GM18507 (cell line): ENCODE results near the gene TMEM130.
"Not testable (repeated sequence)": the region's sequence is repeated elsewhere in the genome, so short reads cannot be mapped to it uniquely, and the experiment has no call there.

Experiments used
- DNase-seq: peaks from one replicate; pipeline ENCODE4 v3.0.0; 2011; ENCODE audit warnings: low read depth; ENCODE audit not compliant: insufficient read length; ENCODE audit errors: extremely low spot score
- FAIRE-seq: peaks from 2 replicates; lab custom pipeline; 2011; peaks lifted over from hg19 to GRCh38; lab: Jason Lieb, UNC

The TMEM130 gene

GRCh38 chr7:98878365-98879197, 8.8 kb upstream of the TMEM130 start, which contains the start of gene TRRAP:
Gene TRRAP (plus strand): TSS chr7:98878532. CDS start chr7:98881151, 2,619 bp downstream.
- FAIRE-seq, result peak; percentile 72
- peak; percentile 65 for DNase-seq

GRCh38 chr7:98877692-98878364, 8.0 kb upstream of the TMEM130 start:
- FAIRE-seq (no peak), DNase-seq (no peak)

- DNase-seq, result no peak
- FAIRE-seq, result no peak
Measured at GRCh38 chr7:98877146-98877545, 7.3 kb upstream of the TMEM130 start.

- DNase-seq (no peak), FAIRE-seq (no peak)
Measured at GRCh38 chr7:98875501-98875900, 5.7 kb upstream of the TMEM130 start.

GRCh38 chr7:98874942-98875341, 5.1 kb upstream of the TMEM130 start:
- FAIRE-seq (no peak), DNase-seq (no peak)

- not testable (repeated sequence) for FAIRE-seq, DNase-seq
Measured at GRCh38 chr7:98873610-98874009, 3.8 kb upstream of the TMEM130 start.

GRCh38 chr7:98872328-98872924, 2.6 kb upstream of the TMEM130 start:
- FAIRE-seq, result no peak

GRCh38 chr7:98870807-98871491, 1.1 kb upstream of the TMEM130 start:
- FAIRE-seq (no peak), DNase-seq (no peak)

More at GRCh38 chr7:98872328-98872924, 2.6 kb upstream of the TMEM130 start:
- no peak for DNase-seq

GRCh38 chr7:98870121-98870651, 372 bp upstream of the TMEM130 start:
- FAIRE-seq (peak; percentile 65), DNase-seq (peak; percentile 70)

- FAIRE-seq (no peak), DNase-seq (no peak)
Measured at GRCh38 chr7:98869027-98869596, 702 bp downstream of the TMEM130 start.

- no peak for FAIRE-seq
- DNase-seq, result no peak
Measured at GRCh38 chr7:98868450-98868849, 1.4 kb downstream of the TMEM130 start.

- FAIRE-seq (no peak), DNase-seq (no peak)
Measured at GRCh38 chr7:98866765-98867164, 3.0 kb downstream of the TMEM130 start.

- DNase-seq (no peak), FAIRE-seq (no peak)
Measured at GRCh38 chr7:98866351-98866750, 3.5 kb downstream of the TMEM130 start.

- DNase-seq, result no peak
- no peak for FAIRE-seq
Measured at GRCh38 chr7:98864731-98865453, 4.9 kb downstream of the TMEM130 start.

- DNase-seq, result no peak
- FAIRE-seq, result no peak
Measured at GRCh38 chr7:98863601-98864000, 6.2 kb downstream of the TMEM130 start.

- FAIRE-seq, result no peak
Measured at GRCh38 chr7:98862716-98863420, 6.9 kb downstream of the TMEM130 start.

GRCh38 chr7:98862203-98862602, 7.6 kb downstream of the TMEM130 start:
- DNase-seq, result no peak
- no peak for FAIRE-seq

More at GRCh38 chr7:98862716-98863420, 6.9 kb downstream of the TMEM130 start:
- DNase-seq, result no peak

GRCh38 chr7:98860071-98860470, 9.7 kb downstream of the TMEM130 start:
- no peak for FAIRE-seq

More at GRCh38 chr7:98860071-98860470, 9.7 kb downstream of the TMEM130 start:
- no peak for DNase-seq
